Suprapubic skin (tissue), 4 donors: ENCODE measurements around the gene FBXL20.

Experiments used
- EP300 ChIP-seq: sonication (generic); formaldehyde crosslinking; IDR thresholded peaks from one replicate; pipeline ENCODE4 v1.6.1; 2017; ENCODE audit warnings: antibody characterized with exemption
- POLR2A ChIP-seq, 2 donors: fragments of 450-650 bp; IDR thresholded peaks; one replicate each; pipeline ENCODE4 v1.6.1; 2017; ENCODE audit warnings: antibody characterized with exemption in 2 of 2, mild to moderate bottlenecking in 2 of 2, moderate library complexity in 2 of 2
- POLR2AphosphoS5 ChIP-seq, 3 donors: sonication (generic); formaldehyde crosslinking; IDR thresholded peaks; one replicate each; pipeline ENCODE4 v1.6.1; 2017; ENCODE audit warnings: antibody characterized with exemption in 3 of 3
- TF ChIP-seq, protein P1 (sequence below), 2 donors: fragments of 200-600 bp in 1 of 2; fragments of 450-650 bp in 1 of 2; sonication (generic) in 1 of 2; IDR thresholded peaks; one replicate each; pipeline ENCODE4 v1.5.1; 2016 to 2019; ENCODE audit warnings: antibody characterized with exemption in 2 of 2, mild to moderate bottlenecking in 1 of 2, moderate library complexity in 1 of 2

DNA sequence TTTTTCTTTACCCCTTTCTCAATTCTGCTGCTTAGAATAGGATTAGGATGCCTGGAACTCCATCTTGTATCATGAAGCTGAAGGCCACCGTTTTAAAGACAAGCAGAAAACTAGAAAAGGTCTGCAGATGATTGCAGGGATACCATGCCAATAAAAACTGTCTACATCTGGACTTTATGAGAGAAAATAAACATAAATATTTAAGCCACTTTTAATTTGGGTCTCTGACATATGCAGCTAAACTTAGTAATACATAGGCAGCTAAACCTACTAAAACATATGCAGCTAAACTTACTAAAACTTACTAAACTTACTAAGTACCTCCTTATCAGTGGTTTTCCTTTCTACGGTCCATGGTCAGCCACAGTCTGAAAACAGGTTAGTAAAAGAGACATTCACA is 48.4 kb downstream of the FBXL20 start:
- TF ChIP-seq, protein P1, sequence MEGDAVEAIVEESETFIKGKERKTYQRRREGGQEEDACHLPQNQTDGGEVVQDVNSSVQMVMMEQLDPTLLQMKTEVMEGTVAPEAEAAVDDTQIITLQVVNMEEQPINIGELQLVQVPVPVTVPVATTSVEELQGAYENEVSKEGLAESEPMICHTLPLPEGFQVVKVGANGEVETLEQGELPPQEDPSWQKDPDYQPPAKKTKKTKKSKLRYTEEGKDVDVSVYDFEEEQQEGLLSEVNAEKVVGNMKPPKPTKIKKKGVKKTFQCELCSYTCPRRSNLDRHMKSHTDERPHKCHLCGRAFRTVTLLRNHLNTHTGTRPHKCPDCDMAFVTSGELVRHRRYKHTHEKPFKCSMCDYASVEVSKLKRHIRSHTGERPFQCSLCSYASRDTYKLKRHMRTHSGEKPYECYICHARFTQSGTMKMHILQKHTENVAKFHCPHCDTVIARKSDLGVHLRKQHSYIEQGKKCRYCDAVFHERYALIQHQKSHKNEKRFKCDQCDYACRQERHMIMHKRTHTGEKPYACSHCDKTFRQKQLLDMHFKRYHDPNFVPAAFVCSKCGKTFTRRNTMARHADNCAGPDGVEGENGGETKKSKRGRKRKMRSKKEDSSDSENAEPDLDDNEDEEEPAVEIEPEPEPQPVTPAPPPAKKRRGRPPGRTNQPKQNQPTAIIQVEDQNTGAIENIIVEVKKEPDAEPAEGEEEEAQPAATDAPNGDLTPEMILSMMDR (IDR thresholded peaks at IDR 0.05): no peak
- TF ChIP-seq POLR2A (IDR thresholded peaks at IDR 0.05): no peak
- no peak for TF ChIP-seq POLR2AphosphoS5 (IDR thresholded peaks at IDR 0.05)
- TF ChIP-seq EP300: no peak
